GM12878 (cell line): Measurements from ENCODE around the gene NEU3. TPM values are rescaled to one million over a fixed set of nuclear protein-coding genes. Genes with fewer than 3 reads are reported as not detected.

Experiments
- ATAC-seq: fragments of 200-7000 bp; cut with Tn5 transposase; 3 replicates; pipeline ENCODE4 v1.9.1; 2020; ENCODE audit warnings: mild to moderate bottlenecking, moderate library complexity
- BruUV-seq: library from RNA; stranded (reverse); fragments of 400-500 nt; replicated peaks from 2 replicates; lab custom pipeline; 2021; lab: Mats Ljungman, UMichigan
- CTCF ChIA-PET: fragments of 300-600 bp; sonication (Branson Sonifier 250); formaldehyde crosslinking; extraction: SDS; loops from one replicate; lab custom pipeline; 2021; ENCODE audit warnings: inconsistent platforms; lab: Yijun Ruan, JAX
- POLR2A ChIA-PET: fragments of 350-600 bp; formaldehyde crosslinking; extraction: SDS; loops from one replicate; lab custom pipeline; 2021; ENCODE audit warnings: inconsistent platforms; lab: Charles Lee
- RAD21 ChIA-PET: fragments of 300-600 bp; sonication (Branson Sonifier 250); formaldehyde crosslinking; loops from one replicate; lab custom pipeline; 2023; ENCODE audit warnings: antibody characterized with exemption; ENCODE audit not compliant: unreplicated experiment; lab: Charles Lee
- SMC1A ChIA-PET: fragments of 300-600 bp; sonication (Branson Sonifier 250); formaldehyde crosslinking; loops from one replicate; lab custom pipeline; 2023; ENCODE audit not compliant: unreplicated experiment, uncharacterized antibody; lab: Charles Lee
- DNase-seq: peaks from one replicate; pipeline ENCODE4 v3.0.0-alpha.2; 2011; ENCODE audit warnings: low read depth, low spot score
- FAIRE-seq: peaks from 3 replicates; lab custom pipeline; 2011; peaks lifted over from hg19 to GRCh38; lab: Jason Lieb, UNC
- H2AFZ ChIP-seq: 2 replicates; pipeline ENCODE4 v1.6.0; 2011; ENCODE audit warnings: low read depth, low read length, control low read depth; ENCODE audit not compliant: control insufficient read depth
- H3K27ac ChIP-seq: 2 replicates; pipeline ENCODE4 v1.5.1; 2011; ENCODE audit warnings: control low read depth; ENCODE audit not compliant: control insufficient read depth, insufficient read depth
- H3K27me3 ChIP-seq, 2 experiments: replicated peaks in 1 of 2; 2 replicates each; pipeline versions ENCODE4 v1.6.0 to v1.6.1; 2011; ENCODE audit warnings: low read length in 1 of 2; ENCODE audit not compliant: control insufficient read depth in 2 of 2, insufficient read depth in 2 of 2
- H3K36me3 ChIP-seq, 2 experiments: 2 replicates each; pipeline ENCODE4 v1.5.1; 2011; ENCODE audit warnings: low read length in 1 of 2; ENCODE audit not compliant: control insufficient read depth in 2 of 2, insufficient read depth in 2 of 2
- H3K4me1 ChIP-seq: 2 replicates; pipeline ENCODE4 v1.6.1; 2011; ENCODE audit warnings: mild to moderate bottlenecking, low read length, moderate library complexity, mixed read lengths; ENCODE audit not compliant: control insufficient read depth, insufficient read depth
- H3K4me2 ChIP-seq: 2 replicates; pipeline ENCODE4 v1.6.0; 2011; ENCODE audit warnings: control low read depth; ENCODE audit not compliant: control insufficient read depth, insufficient read depth
- H3K4me3 ChIP-seq: fragments of 200-600 bp; sonication (generic); 2 replicates; pipeline ENCODE4 v1.5.1; 2016
- H3K79me2 ChIP-seq: 2 replicates; pipeline ENCODE4 v1.6.0; 2011; ENCODE audit warnings: low read length; ENCODE audit not compliant: control insufficient read depth, insufficient read depth
- H3K9ac ChIP-seq: 2 replicates; pipeline ENCODE4 v1.8.0; 2011; ENCODE audit warnings: low read length, control low read depth, mixed read lengths; ENCODE audit not compliant: control insufficient read depth, insufficient read depth
- H3K9me3 ChIP-seq: replicated peaks from 3 replicates; pipeline ENCODE4 v1.5.1; 2011; ENCODE audit warnings: mild to moderate bottlenecking, low read length; ENCODE audit not compliant: control insufficient read depth, insufficient read depth
- H4K20me1 ChIP-seq: 2 replicates; pipeline ENCODE4 v1.6.0; 2011; ENCODE audit not compliant: control insufficient read depth, insufficient read depth
- E2F8 ChIP-seq: fragments of 450-650 bp; IDR thresholded peaks from 2 replicates; pipeline ENCODE4 v1.6.1; 2018; ENCODE audit warnings: mild to moderate bottlenecking, low read depth, moderate library complexity; ENCODE audit not compliant: partially characterized antibody
- ELK1 ChIP-seq: IDR thresholded peaks from 2 replicates; pipeline ENCODE4 v1.6.1; 2012; ENCODE audit warnings: low read depth, low read length, improper control_type of control experiment
- ETV6 ChIP-seq, 2 experiments: fragments of 450-650 bp in 1 of 2; IDR thresholded peaks in 1 of 2; conservative IDR thresholded peaks in 1 of 2; 2 replicates each; pipeline ENCODE4 v1.6.1; 2014; ENCODE audit warnings: antibody characterized with exemption in 1 of 2, borderline replicate concordance in 1 of 2, low read depth in 1 of 2, mild to moderate bottlenecking in 1 of 2, moderate library complexity in 1 of 2
- HDAC2 ChIP-seq: fragments of 200-600 bp; sonication (generic); IDR thresholded peaks from 2 replicates; pipeline ENCODE4 v1.6.1; 2017
- RAD51 ChIP-seq: fragments of 450-650 bp; IDR thresholded peaks from 2 replicates; pipeline ENCODE4 v1.6.1; 2016; ENCODE audit warnings: moderate library complexity, mild to moderate bottlenecking, inconsistent platforms
- SMAD5 ChIP-seq: IDR thresholded peaks from 2 replicates; pipeline ENCODE4 v1.6.1; 2016; ENCODE audit warnings: antibody characterized with exemption, low read depth
- TBL1XR1 ChIP-seq: IDR thresholded peaks from 2 replicates; pipeline ENCODE4 v1.6.1; 2012; ENCODE audit warnings: low read depth, low read length, improper control_type of control experiment
- ZNF274 ChIP-seq: IDR thresholded peaks from one replicate; pipeline ENCODE4 v1.8.0; 2011; ENCODE audit not compliant: insufficient read length, insufficient read depth
- WGBS: methylation state at CpG from one replicate; pipeline ENCODE4 v1.1.6; 2016; ENCODE audit warnings: low lambda C conversion rate; ENCODE audit not compliant: insufficient replicate concordance, insufficient coverage; ENCODE audit errors: missing lambda C conversion rate; 5-methylcytosine and 5-hydroxymethylcytosine counted together
- in situ Hi-C: fragments of 300-500 bp; cut with MboI; formaldehyde crosslinking; loops from 9 replicates; pipeline ENCODE4 v1.14.3; 2018; ENCODE audit warnings: mixed read lengths
- intact Hi-C: fragments of 100-400 bp; cut with micrococcal nuclease; formaldehyde crosslinking; loops from one replicate; pipeline ENCODE4 v1.14.2; 2022; ENCODE audit not compliant: unreplicated experiment
- polyA plus RNA-seq, 11 experiments: library from polyadenylated mRNA; depleted of rRNA in 4 of 11; unstranded in 6 of 11; stranded (reverse) in 5 of 11; fragments of >200 nt; fragmentation: Nextera tagmentation in 4 of 11; fragmentation: Illumina TruSeq in 1 of 11; extraction: Ambion mirVana in 4 of 11; extraction: Trizol in 1 of 11; gene quantifications; 1 replicate in 1 of 11; 2 replicates in 10 of 11; pipeline versions ENCODE4 v1.2.1 to v1.2.3, GENCODE V29; 2011 to 2016; ENCODE audit warnings: inconsistent platforms in 2 of 11, missing spikeins in 2 of 11, low read depth in 1 of 11
- total RNA-seq, 4 experiments: library from RNA; depleted of rRNA in 3 of 4; stranded (reverse); fragments of >200 nt in 3 of 4; fragmentation: Illumina TruSeq in 1 of 4; extraction: Trizol in 1 of 4; gene quantifications; 2 replicates each; pipeline versions ENCODE4 v1.2.1 to v1.2.3, GENCODE V29; 2013 to 2021

NEU3 gene
- total and polyA plus RNA-seq, 10 of the 15 experiments (the other 5 are each of a cell fraction or from before 2014, with no cell fraction given) = 2.5 to 20.3 (median 13.4) TPM

GRCh38 chr11:75040167-75040770, 51.5 kb downstream of the NEU3 start:
- Histone ChIP-seq H3K4me3 (no peak overlapping the region), H3K9me3 (no peaks in the 10 kb centered on the region; the same call in 2 of the 3 replicates), H2AFZ (no peak overlapping the region), H4K20me1 (no peaks in the 10 kb centered on the region), H3K36me3 (no peaks in the 10 kb centered on the region), H3K9ac (no peak overlapping the region), H3K27me3 (no peaks in the 10 kb centered on the region), H3K4me1 (peaks cover 9% of the 10 kb centered on the region; the same call in 1 of the 2 replicates), H3K4me2 (no peak overlapping the region), H3K27ac (no peak overlapping the region), H3K79me2 (no peaks in the 10 kb centered on the region)
- BruUV-seq = no TSS peak
- ChIA-PET CTCF (interaction anchor here (0.7 kb wide), 1 partner anchor 411 kb away, joined by 3 read pairs; no protein-coding TSS in a partner anchor), SMC1A (interaction anchor here (1.0 kb wide), 1 partner anchor 9 kb away, joined by 4 read pairs; no protein-coding TSS in a partner anchor), POLR2A (no interaction called here), RAD21 (interaction anchor here (0.7 kb wide), 1 partner anchor 110 kb away, joined by 3 read pairs; no protein-coding TSS in a partner anchor)
- intact Hi-C loops (no loop called here), in situ Hi-C loops (no loop called here)
- 78% methylated on average over 11 of the region's 11 CpGs for WGBS
- FAIRE-seq (no peak), ATAC-seq (no peak), DNase-seq (no peak)
- TF ChIP-seq RAD51 (no peak), ZNF274 (no peak), E2F8 (no peak), ETV6 (conservative IDR thresholded peaks at IDR 0.05 in 1 of 2, IDR thresholded peaks at IDR 0.05 in 1 of 2; ENCODE audit: borderline replicate concordance in 1 of 2, low read depth in 1 of 2) (no peak), SMAD5 (no peak), TBL1XR1 (no peak), HDAC2 (no peak), ELK1 (no peak)
